AG20443 (cell line): ENCODE measurements around the gene GUK1.

Source experiments
- DNase-seq: peaks from one replicate; pipeline ENCODE4 v3.0.0; 2012; ENCODE audit warnings: low spot score, mixed read lengths

The GUK1 gene, protein sequence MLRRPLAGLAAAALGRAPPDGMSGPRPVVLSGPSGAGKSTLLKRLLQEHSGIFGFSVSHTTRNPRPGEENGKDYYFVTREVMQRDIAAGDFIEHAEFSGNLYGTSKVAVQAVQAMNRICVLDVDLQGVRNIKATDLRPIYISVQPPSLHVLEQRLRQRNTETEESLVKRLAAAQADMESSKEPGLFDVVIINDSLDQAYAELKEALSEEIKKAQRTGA

DNA sequence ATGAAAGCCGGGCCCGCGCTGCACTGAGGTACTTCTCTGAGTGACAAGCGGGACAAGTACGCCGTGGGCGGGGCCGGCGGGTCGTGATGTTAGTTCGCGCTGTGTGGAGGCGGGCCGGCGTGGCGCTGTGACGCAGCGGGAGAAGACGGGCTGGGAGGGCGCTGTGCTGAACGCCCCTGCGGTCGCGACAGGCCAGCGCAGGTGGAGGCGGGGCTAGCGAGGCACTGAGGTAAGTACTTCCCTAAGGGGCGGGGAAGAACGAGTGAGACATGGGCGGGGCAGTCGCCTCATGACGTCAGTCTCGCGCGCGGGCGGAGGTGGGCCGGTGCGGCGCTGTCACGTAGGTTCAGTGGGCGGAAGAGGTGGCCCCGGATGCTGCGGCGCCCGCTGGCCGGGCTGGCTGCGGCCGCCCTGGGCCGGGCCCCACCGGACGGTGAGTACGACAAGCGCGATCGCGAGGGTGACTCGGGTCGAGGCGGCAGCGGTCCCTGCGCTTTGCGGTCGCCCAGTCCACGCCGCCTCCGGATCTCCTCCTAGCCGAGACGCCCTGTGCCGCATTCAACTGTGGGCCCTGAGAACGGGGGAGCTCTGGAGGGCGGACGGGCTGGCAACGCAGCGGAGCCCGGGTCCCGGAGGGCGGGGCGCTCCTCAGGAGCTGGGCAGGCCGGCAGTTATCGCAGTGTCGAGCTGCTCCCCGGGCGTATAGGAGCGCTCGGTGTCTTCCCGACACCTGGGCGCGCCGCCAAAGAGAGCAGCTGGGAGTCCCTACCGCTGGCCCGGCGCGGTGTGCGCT is at the start of gene GUK1:
Gene GUK1 (plus strand): TSS at position 349 of the 793 bp plus-strand sequence. CDS start 24 bp downstream, at position 373.
- peak; percentile 96 for DNase-seq

DNA sequence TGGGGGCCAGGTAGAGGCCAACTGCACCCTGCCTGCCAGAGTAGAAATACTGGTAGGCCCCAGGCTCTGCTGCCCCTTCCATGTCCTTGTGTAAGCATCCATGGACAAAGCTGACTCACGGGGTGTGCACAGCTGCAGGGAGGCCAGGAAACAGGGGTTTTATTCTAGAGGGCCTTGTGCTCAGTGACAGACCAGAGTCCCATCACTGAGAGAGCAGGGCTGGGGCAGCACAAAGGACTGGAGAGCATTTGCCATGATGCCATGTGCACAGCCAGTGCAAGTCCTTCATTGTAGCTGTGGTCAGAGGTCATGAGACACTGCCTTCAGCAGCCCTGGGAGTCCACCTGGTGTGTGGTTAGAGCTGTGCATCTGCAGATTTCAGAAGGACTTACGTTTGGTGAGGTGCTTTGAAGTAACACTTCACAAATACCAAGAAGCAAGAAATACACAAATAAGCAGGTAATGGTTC is 49.4 kb upstream of the GUK1 start:
- peak; percentile 34 for DNase-seq

DNA sequence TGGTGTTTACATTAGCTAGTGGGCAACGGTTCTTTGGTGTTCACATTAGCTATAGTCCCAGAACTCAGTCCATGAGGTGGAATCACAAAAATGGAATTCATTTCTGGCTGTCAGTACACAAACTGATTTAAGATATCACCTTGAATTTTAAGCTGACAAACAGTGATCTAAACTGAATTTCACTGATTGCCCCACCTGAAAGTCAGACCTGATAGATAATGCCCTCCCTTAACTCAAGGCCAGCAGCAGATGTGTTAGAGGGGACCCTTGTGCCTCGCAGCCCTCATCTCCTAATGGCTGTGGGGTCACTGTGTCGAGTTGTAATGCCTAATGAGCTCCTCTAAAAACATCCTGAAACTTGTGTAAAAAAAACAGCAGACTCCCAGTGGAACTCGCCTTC is 49.0 kb upstream of the GUK1 start:
- DNase-seq, result no peak

DNA sequence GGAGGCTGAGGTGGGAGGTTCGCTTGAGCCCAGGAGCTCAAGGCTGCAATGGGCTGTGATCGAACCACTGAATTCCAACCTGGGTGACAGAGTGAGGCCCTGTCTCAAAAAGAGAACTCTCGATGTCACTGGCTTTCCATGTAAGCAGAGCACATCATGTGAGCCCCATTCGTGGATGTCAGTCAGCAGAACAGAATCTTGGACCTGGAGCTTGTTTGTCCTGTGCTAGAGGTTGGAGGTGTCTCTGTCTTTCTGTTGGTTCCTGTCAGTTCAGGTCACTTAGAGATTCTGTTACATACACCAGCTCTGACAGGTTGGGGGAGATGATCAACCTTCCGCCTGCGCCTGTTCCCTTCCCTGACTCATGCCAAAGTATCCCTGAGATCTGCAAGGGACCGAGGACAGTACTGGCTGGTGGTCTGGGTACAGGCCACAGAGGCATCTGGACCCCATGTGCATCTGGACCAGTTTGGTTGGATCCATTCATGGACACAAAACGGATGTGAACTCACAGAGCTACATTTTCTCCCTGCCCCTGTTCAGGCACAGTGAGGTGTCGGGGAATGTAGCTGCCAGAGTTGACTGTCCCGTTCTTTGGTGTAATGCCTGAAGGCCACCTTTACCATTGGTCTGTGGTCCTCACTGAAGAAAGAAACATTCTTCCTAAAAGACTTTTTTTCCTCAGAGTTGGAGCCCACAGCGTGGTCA is 47.6 kb upstream of the GUK1 start:
- DNase-seq, result no peak

DNA sequence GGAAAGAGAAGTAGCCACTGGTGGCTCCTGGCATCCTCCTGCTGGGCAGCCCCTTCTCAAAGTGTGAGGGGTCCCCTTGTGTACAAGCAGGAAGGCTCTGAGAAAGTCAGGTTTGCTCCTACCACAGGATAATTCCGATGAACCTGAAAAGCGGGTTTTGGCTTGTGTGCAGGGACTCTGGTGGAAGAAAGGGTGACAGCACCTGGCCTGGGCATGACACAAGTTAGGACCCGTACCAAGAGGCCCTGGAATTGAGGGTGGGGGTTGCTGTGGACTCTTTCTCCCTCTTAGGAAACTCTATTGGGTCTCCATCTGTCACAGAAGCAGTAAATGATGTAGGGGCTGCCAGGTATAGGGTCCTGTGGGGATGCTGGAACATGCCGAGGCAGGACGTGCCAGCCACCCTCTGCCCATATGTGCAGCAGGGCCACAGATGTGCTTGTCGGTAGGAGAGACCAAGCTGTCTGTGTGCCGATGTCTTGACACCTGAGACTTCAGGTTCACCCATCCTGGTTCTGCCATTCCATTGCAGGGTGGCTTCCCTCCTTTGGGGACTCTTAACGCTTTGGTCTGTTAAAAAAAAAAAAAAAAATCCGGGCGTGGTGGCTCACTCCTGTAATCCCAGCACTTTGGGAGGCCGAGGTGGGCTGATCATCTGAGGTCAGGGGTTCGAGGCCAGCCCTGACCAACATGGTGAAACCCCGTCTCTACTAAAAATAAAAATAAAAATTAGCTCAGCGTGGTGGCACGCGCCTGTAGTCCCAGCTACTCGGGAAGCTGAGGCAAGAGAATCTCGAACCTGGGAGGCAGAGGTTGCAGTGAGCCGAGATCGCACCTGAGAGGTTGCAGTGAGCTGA is 46.8 kb upstream of the GUK1 start:
- no peak for DNase-seq

DNA sequence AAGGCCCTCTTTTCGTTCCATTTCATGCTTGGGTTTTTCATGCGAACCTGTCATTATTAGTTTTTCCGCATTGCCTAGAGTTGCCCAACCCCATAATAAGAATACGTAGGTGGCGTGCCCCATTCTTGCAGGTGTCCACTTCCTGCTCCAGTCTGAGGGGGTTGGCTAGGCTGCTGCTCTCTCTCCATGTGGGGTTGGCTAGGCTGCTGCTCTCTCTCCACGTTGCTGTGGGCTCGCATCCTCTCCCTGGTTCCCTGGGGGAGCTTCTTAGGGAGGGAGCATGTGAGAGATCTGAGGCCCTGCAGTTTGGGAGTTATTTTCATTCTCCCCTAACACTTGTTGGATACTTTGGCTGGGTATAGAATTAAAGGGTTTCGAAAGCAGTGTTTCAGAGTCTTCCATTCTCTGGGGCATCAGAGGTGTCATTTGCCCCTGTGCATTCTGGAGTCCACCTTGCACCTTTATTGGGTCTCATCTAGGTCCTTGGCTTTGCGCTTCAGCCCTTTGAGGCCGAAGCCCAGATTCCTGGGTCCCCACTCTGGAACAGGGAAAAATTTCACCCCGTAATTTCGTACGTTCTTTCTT is 45.6 kb upstream of the GUK1 start:
- DNase-seq, result no peak

DNA sequence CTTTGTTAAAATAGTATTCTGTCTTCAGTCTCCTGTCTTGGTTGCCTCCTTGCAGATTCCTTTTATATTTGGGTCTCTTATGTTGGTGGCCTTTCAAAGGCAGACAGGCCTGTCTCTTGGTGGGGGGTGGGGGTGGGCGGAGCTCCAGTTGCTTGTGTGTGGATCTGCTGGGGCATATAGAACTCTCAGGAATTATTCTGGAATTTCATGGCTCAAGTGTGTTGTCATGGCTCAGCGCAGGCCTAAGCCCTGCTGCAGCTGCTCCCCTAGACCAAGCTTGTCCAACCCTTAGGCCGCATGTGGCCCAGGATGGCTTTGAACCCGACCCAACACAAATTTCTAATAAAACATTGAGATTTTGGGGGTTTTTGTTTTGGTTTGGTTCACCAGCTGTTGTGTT is 44.9 kb upstream of the GUK1 start:
- DNase-seq, result no peak

DNA sequence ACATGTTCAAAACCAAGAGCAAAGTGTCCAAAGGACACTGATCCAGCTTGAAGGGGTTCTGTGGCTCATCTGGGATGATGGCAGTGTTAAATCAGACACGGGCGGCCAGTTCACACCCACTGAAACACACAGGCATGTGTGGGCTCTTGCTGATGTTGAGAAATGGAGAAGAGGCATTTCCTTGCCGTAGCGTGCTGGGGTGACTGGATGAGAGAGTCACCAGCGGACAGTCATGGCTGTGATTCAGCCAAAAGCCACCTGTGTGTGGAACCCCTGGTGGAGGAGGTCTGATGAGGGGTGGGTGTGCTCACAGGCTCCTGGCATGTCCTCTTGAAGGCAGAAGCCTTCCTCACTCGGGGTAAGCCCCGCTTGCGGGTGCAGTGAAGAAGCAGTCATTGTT is 44.1 kb upstream of the GUK1 start:
- DNase-seq, result no peak

DNA sequence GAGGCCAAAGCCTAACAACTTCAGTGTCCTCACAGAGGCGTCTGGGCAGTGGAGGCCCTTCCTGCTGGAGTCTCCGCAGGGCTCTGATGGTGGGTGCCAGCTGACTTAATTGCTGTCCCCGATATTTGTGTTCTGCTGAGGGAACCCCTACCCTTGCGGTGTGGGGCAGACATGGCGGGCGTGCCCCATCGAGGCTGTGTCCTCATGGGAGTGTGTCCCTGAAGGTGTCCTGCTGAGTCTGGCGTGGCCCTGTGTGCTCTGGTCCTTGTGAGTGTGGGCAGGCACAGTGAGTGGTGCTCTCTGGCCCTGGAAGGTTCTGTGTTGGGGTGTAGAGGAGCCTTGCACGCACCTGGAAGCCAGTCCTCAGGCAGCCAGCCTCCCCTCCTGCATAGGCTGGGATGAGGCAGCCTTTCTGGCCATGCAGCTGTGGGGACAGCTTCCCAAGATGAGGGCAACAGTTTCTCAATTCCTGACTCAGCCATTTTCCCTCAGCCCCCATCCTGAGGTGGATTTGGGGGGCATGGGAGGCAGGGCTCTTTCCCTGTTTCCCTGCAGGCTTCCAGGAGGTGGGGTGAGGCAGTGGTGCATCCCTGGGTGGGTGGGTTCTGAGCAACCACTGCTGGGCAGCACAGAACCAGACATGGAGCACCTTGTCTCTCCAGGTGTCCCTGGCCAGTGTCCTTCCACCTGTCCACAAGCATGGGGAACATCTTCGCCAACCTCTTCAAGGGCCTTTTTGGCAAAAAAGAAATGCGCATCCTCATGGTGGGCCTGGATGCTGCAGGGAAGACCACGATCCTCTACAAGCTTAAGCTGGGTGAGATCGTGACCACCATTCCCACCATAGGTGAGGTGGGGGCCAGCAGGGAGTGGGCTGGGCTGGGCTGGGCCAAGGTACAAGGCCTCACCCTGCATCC is 43.4 kb upstream of the GUK1 start:
- no peak for DNase-seq

DNA sequence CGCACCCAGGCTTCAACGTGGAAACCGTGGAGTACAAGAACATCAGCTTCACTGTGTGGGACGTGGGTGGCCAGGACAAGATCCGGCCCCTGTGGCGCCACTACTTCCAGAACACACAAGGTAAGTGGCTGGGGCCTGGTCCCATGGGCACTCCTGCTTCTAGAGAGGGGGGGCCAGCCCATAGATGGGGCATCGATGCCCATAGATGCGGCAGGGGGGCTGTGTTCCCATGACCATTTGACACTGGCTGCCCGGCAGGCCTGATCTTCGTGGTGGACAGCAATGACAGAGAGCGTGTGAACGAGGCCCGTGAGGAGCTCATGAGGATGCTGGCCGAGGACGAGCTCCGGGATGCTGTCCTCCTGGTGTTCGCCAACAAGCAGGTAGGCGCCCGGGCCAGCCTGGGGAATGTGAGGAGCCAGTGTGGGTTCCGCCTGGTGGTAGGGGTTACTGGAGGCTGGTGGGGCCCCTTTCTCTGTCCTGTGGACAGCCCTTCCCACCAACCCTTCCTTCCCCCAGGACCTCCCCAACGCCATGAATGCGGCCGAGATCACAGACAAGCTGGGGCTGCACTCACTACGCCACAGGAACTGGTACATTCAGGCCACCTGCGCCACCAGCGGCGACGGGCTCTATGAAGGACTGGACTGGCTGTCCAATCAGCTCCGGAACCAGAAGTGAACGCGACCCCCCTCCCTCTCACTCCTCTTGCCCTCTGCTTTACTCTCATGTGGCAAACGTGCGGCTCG is 42.6 kb upstream of the GUK1 start:
- no peak for DNase-seq

DNA sequence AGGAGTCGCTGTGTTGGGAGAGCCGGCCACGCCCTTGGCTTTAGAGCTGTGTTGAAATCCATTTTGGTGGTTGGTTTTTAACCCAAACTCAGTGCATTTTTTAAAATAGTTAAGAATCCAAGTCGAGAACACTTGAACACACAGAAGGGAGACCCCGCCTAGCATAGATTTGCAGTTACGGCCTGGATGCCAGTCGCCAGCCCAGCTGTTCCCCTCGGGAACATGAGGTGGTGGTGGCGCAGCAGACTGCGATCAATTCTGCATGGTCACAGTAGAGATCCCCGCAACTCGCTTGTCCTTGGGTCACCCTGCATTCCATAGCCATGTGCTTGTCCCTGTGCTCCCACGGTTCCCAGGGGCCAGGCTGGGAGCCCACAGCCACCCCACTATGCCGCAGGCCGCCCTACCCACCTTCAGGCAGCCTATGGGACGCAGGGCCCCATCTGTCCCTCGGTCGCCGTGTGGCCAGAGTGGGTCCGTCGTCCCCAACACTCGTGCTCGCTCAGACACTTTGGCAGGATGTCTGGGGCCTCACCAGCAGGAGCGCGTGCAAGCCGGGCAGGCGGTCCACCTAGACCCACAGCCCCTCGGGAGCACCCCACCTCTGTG is 41.7 kb upstream of the GUK1 start:
- no peak for DNase-seq

DNA sequence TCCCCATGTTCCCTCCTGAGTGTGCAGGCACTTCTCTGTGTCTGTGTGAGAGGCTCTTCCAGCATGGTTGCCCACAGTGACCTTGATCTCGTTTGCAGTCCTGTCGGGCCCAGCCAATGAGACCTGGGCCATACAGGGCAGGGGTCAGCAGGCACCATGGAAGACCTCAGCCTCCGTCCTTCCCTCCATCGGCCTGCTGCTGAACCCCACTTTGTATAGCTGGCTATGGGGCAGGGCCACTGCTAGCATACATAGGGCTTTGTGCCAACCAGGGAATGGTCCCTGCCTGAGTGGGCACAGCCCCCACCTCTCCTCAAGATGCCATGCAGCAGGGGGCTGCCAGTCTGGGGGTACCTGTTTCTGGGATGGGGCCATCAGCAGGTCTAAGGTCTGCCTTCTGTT is 40.7 kb upstream of the GUK1 start:
- no peak for DNase-seq

DNA sequence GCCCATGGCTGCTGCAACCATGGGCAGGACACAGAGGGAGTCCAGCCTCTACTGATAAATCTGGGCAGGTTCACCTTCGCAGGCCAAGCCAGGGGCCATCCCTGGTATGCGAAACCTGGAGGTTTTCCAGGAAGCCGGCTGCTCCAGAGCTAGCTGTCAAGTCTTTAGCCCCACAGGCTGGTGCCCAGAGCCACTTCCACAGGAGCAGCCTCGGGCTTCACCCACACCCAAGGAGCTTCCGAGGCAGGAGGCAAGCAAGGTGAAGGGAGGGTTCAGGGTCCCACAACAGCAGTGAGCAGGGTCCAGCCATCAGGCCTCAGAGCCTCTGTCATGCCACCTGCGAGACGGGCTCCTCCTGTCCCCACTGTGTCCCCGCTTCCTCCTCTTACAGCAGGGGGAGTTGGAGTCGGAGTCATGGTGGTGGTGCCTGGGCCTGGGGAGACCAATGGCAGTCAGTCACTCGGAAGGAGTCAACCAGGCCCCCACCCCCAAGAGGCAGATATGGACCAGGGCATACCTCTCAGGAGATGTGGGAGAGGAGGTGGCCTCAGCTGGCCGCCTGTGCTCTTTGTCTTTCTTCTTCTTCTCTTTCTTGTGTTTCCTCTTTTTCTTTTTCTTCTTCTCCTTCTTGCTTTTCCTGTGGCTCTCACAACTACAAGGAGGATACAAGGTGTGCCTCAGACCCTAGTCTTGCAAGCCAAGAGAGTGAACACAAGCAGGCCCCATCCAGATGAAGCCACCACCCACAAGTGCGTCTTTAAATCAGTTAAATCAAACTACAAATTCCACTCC is 39.1 kb upstream of the GUK1 start:
- no peak for DNase-seq

DNA sequence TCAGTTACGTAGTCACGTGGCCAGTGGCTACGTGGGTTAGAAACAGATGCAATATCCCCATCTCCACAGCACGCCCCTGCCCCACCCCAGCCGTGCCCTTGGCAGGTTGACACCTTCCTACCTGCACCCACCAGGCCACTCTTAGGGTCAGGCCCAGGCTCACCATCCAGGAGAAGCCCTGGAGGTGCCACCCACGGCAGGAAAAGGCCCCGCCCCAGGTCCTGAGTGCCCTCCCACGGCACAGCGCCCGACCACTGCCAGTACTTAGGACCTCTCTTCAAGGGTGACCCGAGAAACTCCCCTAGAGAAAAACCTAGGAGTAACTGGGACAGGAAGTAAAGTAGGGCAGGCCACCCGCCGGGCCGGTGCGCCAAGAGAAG is 38.5 kb upstream of the GUK1 start:
- DNase-seq, result no peak

DNA sequence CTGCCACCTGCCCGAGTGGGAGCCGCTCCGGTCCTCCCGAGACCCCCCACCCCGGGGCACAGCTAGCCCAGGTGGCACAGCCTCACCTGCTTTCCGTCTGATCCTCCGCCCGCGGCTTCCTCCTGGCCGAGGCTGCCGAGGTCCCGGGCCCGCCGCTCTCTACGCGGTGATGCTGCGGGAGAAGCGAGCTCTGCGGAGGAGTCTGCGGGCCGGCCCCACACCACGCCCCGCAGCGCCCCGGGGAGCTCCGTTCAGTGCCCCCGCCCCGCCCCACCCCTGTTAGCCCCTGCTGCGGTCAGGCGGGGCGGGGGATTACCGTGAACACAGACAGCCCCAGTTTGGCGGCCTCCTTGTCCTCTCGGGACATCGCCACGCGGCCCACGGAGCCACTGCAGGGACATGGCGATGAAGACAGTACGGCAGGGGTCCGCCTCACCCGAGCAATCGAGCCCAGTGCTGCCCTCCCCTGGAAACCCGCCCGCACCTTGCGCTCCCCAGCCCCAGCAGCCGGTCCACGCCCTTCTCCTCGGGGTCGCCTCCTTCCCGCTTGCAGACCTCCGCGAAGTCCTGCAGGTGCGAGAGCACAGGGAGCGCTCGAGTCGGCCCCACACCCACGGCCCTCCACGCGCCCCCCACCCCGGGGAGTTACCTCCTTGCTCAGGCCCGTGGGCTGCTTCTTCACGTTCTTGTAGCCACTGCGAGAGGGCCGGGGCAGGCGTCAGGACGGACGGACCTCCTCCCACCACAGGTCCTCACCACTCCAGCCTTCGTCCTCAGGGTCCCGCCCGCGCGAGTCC is 37.9 kb upstream of the GUK1 start:
- peak; percentile 53 for DNase-seq

DNA sequence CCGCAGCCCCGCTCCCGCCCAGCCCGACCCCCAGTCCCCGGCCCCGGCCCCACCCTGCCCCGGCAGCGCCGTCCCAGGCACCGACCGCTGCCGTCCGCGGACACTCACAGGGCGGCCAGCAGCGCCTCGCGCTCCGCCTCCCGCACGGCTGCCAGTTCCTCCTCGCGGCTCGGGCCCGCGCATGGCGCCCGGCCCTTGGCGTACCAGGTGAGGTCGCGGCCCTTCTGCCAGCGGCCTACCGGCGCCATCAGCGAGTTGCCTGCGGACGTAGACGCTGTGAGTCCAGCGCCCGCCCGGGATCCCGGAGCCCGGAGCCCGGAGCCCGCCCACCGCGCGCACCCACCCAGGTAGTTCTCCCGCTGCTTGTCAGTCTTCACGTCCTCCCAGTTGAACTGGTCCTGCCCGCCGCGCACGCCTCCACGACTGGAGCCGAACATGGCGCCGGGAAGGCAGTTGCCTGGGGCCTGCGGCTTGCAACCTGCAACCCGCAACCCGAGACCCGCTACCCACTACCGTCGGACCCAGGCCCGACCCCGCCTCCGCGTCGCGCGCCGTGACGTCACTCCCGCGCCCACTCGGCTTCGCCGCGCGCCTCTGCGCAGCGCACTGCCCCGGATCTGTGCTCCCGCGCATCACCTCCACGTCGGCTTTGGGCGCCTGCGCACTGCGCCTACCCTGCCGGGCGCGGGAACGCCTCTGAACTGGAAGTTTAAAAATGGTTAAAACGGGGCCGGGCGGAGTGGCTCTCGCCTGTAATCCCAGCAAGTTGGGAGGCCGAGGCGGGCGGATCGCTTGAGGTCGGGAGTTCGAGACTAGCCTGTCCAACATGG is 37.1 kb upstream of the GUK1 start, which contains the start of gene C1orf35:
Gene C1orf35 (minus strand): TSS at position 535 of the 830 bp plus-strand sequence. CDS start 98 bp downstream, at position 437.
- peak; percentile 99 for DNase-seq
